Measurements from ENCODE around the gene GRAP2.
"Not testable (repeated sequence)": the region's sequence is repeated elsewhere in the genome, so short reads cannot be mapped to it uniquely, and the experiment has no call there.

Gene GRAP2

DNA sequence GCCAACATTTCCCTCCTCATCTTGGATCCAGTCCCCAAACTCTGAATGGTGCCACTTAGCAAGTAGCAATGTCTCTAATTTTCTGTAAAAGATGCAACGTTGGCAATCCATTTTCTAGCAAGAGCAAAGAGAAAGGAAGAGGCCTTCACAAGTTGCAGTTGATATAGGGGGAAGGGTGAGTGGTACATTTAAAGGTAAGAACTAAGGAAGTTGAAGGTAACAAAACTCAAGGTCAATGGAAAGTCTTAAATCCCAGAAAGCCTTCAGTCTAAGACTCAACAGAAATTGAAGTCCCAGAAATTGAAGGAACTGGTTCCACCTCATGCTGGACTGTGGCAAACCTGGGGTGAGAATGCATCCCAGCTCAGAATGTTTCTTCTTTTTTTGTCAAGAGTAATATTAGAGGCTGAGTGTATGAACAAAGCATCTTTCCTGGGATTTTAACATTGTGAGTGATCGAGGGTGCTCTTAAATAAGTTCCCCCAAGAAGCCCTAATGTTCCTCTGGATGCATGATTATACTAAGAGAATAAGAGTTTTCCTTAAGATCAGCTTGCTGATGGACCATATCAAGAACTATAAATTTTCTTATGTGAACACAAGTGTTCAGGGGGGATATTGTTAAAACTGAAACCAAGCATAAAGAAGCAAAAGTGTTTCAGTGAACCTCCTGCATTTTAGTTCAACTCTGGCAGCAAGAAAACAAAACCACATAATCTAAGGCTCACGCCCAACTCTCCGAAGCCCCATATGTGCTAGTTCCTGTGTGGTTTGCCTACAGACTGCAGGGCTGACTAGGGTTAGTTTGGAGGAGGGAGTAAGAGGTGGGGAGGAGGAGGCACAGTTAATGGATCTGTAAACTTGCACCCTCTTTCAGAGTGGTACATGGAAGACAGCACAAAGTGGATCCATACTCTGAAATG is at the start of gene GRAP2:
Gene GRAP2, plus strand, starts transcription at position 779 of the 922 bp plus-strand sequence. CDS start 46,023 bp downstream, outside the sequence.
- peak; percentile 53 for DNase-seq (ENCODE audit: low read depth)

DNA sequence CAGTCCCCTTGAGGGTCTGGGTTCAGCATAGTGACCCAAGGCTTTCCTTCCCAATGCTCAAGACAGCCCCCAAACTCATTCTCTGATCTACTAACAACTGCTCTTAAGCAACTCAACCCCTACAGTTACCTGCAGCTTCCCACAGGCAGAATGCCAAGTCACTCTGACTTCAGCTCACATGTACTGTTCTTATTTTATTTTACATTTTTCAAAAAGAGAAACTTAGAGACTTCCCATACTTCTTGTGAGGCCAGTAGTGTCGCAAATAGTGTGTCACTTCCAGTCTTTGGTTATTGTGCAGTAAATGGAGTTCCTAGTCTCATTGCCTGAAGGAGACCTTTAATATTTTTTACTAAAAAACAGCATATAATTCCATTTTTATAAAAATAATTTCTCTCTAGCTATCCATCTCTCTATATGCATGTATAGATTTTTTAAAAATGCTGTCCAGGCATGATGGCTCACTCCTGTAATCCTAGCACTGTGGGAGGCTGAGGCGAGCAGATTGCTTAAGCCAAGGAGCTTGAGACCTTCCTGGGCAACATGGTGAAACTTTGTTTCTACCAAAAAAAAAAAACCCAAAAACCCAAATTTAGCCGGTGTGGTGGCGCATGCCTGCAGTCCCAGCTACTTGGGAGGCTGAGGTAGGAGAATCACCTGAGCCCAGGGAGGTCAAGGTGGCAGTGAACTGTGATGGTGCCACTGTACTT is 49.1 kb upstream of the GRAP2 start:
- no peak for DNase-seq (ENCODE audit: low read depth)

DNA sequence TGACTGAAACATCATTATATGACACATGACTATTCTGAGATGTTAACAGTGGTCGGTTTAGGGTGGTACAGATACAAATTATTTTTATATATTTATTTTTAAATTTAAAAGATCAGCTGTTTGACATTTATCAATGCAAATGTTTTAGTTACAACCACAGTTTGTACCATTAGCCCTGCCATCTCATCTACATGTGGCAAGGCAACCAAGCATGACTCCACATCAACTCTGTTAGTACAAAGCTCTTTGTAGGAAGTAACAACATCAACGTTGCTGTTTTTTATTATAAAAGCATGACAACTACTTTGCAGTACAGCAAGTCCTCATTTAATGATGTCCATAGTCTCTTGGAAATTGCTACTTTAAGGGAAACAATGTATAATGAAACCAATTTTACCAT is 48.1 kb upstream of the GRAP2 start:
- no peak for DNase-seq (ENCODE audit: low read depth)

DNA sequence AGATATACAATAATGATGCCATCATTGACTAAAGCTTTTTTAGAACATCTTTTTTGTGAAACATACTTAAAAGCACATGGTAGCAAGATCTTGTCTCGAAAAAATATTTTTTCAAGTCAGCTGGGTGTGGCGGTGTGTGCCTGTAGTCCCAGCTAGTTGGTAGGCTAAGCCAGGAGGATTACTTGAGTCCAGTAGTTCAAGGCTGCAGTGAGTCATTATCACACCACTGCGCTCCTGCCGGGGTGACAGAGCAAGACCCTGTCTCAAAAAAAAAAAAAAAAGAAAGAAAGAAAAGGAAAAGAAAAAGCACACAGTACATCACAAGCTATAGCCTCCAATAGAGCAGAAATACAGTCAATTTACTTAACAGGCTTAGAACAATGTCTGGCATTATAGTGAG is 44.3 kb upstream of the GRAP2 start:
- no peak for DNase-seq (ENCODE audit: low read depth)

DNA sequence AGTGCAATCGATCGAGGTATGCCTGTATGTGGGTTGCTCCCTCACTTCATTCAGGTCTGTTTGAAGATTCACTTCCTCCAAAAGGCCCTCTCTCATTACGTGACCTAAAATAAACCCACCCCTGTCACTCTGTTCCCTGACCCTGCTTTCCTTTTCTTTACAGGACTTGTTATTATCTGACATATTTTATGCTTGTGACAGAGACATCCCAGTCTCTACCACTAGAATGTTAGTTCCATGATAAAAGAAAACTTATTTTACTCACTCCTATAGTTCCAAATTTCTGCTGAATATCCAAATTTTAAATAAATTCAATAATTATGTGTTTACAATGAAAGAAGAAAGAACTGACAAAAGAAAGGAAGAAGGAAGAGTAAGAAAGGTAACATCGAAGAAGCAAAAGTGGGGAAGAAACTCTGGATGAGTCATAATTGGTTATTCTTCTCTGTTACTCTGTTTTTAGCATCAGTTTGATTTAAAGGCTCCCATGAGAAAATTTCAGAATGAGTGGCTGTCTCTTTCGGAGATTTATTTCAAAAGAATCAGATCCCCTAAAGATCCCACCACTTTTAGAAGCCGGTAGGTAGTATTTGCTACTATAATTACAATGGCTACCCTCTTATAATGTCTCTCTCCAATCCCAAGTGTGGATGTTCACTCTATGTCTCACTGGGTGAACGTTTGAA is 40.8 kb upstream of the GRAP2 start:
- DNase-seq (ENCODE audit: low read depth): no peak

DNA sequence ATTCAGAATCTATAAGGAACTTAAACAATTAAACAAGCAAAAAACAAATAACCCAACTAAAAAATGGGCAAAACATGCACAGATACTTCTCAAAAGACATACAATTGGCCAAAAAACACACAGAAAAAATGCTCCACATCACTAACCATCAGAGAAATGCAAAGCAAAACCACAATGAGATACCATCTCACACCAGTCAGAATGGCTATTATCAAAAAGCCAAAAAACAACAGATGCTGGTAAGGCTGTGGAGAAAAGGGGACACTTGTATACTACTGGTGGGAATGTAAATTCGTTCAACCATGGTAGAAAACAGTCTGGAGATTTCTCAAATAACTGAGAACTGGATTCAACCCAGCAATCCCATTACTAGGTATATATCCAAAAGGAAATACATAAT is 32.1 kb upstream of the GRAP2 start:
- DNase-seq (ENCODE audit: low read depth): no peak

DNA sequence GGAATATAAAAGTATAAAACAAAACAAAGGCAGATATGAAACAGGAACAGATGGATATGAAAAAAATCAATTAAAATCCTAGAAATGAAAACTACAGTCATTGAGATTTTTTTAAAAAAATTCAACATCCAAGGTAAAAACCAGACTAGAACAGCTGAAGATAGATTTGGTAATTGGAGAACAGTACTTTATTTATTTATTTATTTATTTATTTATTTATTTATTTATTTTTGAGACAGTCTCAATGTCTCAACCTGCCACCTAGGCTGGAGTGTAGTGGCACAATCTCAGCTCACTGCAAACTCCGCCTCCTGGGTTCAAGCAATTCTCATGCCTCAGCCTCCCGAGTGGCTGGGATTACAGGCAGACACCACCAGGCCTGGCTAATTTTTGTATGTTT is 31.1 kb upstream of the GRAP2 start:
- DNase-seq (ENCODE audit: low read depth): not testable (repeated sequence)

DNA sequence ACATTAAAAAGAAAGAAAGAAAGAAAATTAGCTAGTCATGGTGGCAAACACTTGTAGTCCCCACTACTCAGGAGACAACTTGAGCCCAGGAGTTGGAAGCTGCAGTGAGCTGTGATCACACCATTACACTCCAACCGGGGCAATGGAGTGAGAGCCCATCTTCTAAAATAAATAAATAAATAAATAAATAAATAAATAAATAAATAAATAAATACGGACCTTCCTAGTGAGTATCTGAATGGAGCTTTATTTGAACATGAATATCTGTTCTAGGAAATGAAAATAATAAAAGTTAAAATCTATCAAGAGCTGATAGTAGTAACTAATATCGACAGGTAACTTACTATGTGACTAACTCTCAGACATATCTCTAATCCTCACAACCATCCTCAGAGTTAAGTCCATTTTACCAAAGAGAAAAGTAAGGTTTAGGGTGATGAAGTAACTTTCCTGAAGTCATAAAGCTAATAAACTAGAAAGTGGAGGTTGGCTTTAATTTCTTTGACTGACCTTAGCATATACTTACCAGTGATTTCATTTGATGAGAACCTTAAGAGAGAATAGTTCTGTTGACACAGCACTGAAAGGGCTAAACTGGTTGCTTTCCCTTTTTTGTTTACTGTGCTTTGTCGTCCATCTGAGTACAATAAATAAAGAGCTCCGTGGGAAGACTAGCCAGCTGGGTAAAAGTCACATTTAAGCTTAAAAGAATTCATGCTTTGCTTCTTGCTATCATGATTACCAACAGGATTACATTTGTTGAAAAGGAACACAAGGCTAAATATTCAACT is 29.7 kb upstream of the GRAP2 start:
- no peak for DNase-seq (ENCODE audit: low read depth)

DNA sequence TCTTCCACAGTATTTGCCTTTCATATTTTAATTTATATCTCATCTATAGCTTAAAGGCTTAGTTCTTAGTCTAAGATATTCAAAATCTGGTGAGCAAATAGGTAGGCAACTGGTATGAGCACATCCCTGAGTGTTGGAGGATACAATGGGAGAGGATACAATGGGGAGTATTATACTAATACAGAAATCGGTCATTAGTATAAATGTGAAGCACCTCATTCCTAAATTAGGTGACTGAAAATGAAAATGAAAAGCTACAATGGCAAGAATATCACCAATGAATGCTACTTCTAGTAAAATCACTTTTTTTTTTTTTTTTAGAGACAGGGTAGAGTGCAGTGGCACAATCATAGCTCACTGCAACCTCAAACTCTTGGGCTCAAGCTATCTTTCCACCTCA is 28.3 kb upstream of the GRAP2 start:
- no peak for DNase-seq (ENCODE audit: low read depth)

DNA sequence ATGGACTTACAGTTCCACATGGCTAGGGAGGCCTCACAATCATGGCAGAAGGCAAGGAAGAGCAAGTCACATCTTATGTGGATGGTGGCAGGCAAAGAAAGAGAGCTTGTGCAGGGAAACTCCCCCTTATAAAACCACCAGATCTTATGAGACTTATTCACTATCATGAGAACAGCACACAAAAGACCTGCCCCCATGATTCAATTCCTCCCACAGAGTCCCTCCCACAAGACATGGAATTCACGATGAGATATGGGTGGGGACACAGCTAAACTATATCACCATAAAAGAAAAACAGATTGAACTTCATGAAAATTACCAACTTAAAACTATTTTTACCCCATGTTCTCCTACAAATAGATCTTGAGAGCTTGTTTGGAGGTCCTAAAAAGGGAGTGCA is 26.9 kb upstream of the GRAP2 start:
- no peak for DNase-seq (ENCODE audit: low read depth)

DNA sequence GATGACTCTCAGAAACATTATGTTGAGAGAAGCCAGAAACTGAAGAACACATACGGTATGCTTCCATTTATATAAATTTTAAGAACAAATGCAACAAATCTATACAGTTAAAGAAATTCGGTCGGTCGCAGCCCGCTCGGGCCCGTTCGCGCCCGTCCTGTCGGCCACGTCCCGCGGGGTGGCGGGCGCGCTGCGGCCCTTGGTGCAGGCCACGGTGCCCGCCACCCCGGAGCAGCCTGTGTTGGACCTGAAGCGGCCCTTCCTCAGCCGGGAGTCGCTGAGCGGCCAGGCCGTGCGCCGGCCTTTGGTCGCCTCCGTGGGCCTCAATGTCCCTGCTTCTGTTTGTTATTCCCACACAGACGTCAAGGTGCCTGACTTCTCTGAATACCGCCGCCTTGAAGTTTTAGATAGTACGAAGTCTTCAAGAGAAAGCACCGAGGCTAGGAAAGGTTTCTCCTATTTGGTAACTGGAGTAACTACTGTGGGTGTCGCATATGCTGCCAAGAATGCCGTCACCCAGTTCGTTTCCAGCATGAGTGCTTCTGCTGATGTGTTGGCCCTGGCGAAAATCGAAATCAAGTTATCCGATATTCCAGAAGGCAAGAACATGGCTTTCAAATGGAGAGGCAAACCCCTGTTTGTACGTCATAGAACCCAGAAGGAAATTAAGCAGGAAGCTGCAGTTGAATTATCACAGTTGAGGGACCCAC is 25.6 kb upstream of the GRAP2 start:
- not testable (repeated sequence) for DNase-seq (ENCODE audit: low read depth)

DNA sequence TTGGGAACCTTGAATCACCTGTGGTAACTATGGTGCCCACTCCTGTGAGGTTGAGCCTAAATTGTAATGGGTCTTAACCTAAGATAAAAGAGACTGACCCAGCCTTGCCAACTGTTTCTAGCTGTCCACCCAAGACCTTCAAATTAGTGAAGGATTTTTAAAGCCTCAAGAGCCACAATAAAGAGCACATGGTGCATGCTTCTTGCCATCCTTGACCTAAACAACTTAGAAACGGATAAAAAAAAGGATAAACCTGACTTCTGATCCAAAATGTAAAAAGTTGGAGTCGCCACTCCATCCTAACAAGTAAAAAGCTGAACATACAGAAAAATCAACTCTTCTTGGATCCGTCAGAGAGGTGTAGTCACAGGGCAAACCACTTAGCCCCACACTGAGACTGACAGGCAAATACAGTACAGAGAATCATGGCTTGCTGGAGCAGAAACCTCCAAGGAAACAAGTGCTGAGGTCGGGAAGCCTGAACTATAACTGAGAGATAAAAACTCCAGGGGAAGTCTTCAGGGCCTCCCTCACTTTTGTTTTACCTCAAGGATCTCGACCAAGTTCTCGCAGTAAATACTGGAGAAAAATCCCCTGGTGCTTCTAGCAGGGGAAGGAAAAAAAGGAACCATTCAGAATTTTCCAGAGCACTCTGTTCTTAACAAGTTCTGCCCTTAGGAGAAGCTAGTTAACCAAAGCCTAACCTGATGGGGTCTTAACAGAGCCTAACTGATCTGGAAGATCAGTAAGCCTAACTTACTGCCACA is 23.6 kb upstream of the GRAP2 start:
- no peak for DNase-seq (ENCODE audit: low read depth)

DNA sequence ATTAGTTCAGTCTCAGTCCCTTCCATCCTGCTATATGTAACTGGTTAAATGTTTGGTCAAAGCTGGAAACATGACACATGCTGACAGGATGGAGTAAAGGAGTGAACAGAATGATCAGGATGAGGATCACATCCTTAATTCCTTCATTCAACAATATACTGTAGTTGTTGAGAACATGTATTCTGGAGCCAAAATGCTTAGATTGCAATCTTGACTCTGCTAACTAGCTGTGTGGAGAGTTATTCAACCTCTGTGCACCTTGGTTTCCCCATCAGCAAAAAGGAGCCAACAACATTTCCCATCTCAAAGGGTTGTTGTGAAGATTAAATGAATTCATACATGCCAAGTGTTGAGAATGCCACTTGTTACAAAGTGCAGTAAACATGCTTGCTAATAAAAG is 20.2 kb upstream of the GRAP2 start:
- DNase-seq (ENCODE audit: low read depth): no peak

DNA sequence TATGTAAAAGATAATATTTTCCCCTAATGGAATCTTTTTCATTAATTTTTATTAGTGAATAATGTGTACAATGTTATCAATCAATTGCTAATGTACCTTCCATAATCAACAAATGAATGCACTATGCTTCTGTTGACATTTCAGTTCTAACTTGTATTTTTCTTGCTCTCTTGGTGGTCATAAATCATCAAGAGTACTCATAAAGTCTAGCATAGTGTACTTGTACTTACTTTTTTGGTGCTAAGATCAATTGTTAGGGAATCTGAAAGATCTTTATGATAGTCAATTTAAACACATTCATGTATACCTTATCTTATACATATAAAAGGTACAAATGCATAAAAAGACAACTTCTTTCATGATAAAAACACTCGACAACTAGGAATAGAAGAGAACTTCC is 17.8 kb upstream of the GRAP2 start:
- no peak for DNase-seq (ENCODE audit: low read depth)

DNA sequence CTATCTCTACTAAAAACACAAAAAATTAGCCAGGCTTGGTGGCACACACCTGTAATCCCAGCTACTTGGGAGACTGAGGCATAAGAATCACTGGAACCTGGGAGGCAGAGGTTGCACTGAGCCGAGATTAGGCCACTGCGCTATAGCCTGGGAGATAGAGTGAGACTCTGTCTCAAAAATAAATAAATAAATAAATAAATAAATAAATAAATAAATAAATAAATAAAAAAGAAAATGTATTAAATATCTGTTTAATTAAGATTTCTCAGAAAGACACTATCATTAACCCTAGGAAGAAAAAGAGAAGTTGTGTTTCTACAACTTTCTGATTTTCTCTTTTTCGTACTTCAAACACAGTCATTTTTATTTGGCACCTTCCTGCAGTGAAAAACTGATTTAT is 11.0 kb upstream of the GRAP2 start:
- not testable (repeated sequence) for DNase-seq (ENCODE audit: low read depth)

DNA sequence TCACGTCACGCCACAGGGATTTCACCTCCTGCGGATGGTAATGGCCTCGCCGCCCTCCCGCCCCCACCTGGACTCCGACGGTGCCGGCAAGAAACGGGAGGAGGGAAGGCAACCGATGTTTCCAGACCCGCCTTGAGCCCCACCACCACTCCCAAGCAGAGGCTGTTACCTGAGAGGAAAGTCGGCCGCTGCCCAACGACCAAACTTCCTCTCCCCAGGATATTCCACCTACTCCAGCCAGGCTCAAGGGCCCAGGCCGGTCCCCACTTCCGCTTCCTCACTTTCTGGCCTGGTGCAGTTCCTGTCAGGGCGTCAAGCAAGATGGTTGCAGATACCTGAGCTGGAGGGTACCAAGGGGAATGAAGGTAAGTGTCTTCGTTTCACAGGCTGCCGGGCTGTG is 7.4 kb upstream of the GRAP2 start, which contains the start of gene ENTHD1:
Gene ENTHD1, minus strand, starts transcription at position 235 of the 400 bp plus-strand sequence. CDS start 6,012 bp downstream, outside the sequence.
- no peak for DNase-seq (ENCODE audit: low read depth)

DNA sequence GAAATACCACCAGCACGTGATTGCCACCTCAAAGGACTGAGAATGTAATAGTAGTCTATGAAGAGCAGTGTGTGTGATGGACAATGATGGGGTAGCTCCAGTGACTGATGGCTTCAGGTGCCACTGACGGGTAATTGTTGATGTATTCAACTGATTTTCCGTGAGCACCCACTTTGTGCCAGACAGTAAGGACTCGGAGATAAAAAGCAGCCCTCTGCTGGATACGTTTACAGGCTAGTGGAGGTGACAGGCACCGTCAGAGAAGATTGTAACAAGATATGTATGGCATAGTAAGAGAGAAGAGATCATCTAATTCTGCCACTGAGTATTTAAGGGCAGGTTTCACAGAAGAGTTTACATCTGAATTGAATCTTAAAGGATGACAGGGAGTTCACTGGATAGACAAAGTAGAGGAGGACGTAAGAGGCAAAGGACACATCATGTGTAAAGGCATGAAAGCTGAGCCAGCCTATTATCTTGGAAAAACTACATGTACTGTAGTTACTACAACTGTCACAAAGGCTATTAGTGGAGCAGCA is 6.3 kb upstream of the GRAP2 start:
- no peak for DNase-seq (ENCODE audit: low read depth)

DNA sequence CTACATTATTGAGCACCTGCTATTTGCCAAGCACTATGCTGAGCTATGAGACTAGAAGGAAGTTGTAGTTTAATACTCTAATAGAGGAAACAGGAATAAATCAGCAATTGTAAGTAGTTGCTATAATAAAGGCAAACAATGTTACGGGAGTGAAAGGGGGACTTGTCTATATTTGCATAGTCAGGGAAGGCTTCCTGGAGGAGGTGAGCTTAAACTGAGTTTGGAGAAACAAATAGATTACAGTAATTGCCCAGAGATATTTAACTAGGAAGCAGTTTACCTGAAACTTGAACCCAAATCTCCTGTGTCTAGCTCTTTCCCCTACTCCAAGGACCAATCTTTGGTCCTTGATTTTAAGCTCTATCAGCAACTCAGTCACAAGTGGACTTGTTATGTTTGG is 5.2 kb upstream of the GRAP2 start:
- DNase-seq (ENCODE audit: low read depth): no peak

DNA sequence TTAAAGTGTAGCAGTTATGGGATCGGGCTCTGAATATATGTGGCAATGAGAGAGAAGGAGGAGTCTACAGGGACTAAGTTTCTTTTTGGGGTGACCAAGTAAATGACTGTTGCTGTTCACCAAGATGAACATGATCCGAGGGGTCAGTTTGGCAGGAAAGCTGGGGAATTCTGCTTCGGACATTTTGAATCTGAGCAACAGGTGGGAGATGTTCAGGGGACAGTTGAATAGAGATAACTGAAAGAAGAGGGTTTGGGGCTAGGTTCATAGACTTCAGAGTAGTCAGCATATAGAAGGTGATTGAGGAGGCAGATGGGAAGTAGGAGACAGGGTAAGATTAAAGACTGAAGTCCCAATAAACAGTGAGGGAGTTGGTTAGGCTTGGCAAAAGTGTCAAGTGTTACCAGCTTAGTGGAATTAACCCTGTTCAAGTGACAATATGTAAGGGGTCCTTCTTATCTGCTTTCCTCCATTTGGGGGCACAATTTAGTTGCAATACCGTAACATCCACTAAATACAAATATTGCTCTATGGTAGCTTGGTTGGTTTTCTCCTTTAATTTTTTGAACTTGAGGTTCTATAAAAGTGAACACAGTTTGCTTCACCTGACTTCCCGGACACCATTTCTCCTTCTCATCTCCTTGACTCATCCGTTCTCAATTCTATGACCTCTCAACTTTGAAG is 4.4 kb upstream of the GRAP2 start:
- DNase-seq (ENCODE audit: low read depth): no peak
